ENCODE measurements around the gene ZSWIM1.

- TF ChIP-seq CTCF (IDR thresholded peaks at IDR 0.05): no peak
- no peak for TF ChIP-seq EZH2 (IDR thresholded peaks at IDR 0.05; ENCODE audit: borderline replicate concordance, insufficient read depth, low read depth, low read length, poor library complexity, severe bottlenecking)
Measured at GRCh38 chr20:45918779-45919537, 37.9 kb downstream of the ZSWIM1 start.
